ENCODE results near the gene MGRN1.
"Not testable (repeated sequence)": the region's sequence is repeated elsewhere in the genome, so short reads cannot be mapped to it uniquely, and the experiment has no call there.

Gene MGRN1

DNA sequence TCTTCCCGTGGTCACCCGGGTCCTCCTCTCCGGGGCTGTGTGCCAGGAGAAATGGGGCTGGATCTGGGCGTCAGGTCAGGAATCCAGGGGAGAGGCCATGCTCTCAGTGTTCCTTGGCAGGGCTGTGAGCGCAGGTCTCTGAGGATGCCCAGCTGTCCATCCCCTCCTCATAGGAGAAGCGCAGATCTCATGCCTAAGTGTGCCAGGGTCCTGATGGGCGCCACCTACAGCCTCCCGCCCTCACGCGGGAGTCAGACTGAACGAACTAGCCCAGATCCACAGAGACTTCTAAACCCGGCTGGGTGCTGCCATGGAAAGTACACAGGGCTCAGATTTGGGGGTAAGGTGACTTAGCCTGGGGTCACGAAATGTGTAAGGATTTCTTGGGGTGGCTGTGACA is 24.3 kb downstream of the MGRN1 start:
- POLR2A ChIA-PET (ENCODE audit: low non-redundant PET) = no interaction called here
- CTCF ChIA-PET = no interaction called here
- peak overlapping the region; percentile 11 for H3K27ac ChIP-seq
- TF ChIP-seq, protein P1, sequence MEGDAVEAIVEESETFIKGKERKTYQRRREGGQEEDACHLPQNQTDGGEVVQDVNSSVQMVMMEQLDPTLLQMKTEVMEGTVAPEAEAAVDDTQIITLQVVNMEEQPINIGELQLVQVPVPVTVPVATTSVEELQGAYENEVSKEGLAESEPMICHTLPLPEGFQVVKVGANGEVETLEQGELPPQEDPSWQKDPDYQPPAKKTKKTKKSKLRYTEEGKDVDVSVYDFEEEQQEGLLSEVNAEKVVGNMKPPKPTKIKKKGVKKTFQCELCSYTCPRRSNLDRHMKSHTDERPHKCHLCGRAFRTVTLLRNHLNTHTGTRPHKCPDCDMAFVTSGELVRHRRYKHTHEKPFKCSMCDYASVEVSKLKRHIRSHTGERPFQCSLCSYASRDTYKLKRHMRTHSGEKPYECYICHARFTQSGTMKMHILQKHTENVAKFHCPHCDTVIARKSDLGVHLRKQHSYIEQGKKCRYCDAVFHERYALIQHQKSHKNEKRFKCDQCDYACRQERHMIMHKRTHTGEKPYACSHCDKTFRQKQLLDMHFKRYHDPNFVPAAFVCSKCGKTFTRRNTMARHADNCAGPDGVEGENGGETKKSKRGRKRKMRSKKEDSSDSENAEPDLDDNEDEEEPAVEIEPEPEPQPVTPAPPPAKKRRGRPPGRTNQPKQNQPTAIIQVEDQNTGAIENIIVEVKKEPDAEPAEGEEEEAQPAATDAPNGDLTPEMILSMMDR (conservative IDR thresholded peaks at IDR 0.05; ENCODE audit: low read depth) = no peak
- no peak for DNase-seq (ENCODE audit: low spot score)

DNA sequence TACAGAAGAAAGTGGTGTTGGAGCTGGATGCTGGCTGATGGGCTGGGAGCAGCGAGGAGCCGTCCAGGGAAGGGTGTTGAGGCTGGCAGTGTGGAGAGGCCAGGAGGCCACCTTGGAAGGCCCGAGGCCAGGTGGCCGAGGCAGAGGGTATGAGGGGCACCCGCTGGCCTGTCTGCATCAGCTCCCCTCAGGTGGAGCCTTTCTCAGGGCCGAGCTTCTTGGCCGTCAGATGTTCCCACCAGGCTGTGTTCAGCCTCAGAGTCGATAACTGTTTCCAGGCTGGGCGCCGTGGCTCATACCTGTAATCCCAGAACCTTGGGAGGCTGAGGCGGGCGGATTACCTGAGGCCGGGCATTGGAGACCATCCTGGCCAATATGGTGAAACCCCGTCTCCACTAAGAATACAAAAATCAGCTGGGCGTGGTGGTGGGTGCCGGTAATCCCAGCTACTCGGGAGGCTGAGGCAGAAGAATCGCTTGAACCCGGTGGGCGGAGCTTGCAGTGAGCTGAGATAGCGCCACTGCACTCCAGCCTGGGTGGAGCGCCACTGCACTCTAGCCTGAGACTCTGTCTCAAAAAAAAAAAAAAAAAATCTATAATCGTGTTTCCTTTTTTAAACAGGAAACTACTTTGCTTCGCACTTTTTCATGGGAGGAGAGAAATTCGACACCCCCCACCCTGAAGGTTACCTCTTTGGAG is 25.3 kb downstream of the MGRN1 start:
- POLR2A ChIA-PET (ENCODE audit: low non-redundant PET) = no interaction called here
- H3K27ac ChIP-seq = peak overlapping the region; percentile 11
- CTCF ChIA-PET = interaction anchor here (0.5 to 0.9 kb wide), 7 partner anchors 16 to 230 kb away, joined by 3 to 5 read pairs (median 3); partner anchors contain the start of gene C16orf96
- DNase-seq (ENCODE audit: low spot score) = no peak
- TF ChIP-seq, protein P1 (conservative IDR thresholded peaks at IDR 0.05; ENCODE audit: low read depth) = no peak

DNA sequence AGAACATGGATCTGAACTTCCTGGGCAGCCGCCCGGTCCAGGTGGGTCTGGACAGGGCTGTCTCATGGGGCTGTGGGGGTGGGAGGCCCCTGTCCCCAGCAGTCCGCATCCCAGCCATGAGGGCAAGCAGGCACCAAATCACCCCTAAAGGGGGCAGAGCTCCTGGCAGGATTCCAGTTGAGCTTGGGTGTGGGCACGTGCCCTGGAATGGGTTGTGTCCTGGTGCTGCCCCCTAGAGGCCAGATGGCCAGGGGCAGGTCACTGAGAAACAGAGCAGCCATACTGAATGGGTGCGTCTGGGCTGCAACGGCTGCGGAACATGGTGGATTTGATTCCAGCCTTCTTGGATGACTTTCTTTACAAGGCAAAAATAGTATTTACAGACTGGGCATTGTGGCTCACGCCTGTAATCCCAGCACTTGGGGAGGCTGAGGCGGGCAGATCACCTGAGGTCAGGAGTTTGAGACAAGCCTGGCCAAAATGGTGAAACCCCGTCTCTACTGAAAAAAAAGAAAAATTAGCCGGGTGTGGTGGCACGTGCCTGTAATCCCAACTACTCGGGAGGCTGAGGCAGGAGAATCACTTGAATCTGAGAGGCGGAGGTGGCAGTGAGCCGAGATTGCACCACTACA is 25.9 kb downstream of the MGRN1 start:
- peak; percentile 77 for DNase-seq (ENCODE audit: low spot score)
- POLR2A ChIA-PET (ENCODE audit: low non-redundant PET) = not testable (repeated sequence)
- CTCF ChIA-PET = interaction anchor here (0.5 to 0.9 kb wide), 8 partner anchors 17 to 230 kb away, joined by 3 to 8 read pairs (median 4); partner anchors contain the start of gene C16orf96
- peak overlapping the region; percentile 11; the same call in 1 of the 2 replicates for H3K27ac ChIP-seq
- TF ChIP-seq, protein P1 (conservative IDR thresholded peaks at IDR 0.05; ENCODE audit: low read depth) = peak; percentile 82

DNA sequence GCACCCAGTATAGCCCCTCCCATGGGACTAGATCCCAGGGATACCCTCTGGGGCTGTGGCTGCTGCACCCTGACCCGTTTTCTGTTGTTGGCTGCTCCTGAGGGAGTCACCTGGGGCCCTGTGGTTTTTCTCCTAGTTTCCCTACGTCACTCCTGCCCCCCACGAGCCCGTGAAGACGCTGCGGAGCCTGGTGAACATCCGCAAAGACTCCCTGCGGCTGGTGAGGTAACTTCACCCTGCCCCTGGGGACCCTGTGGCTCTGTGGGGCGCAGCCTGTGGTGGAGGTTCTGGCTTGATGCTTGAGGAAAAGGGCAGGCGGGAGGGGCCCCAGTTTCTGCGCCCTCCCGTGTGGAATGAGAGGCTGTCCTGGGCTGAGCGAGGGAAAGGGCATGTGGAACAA is 27.2 kb downstream of the MGRN1 start:
- TF ChIP-seq, protein P1 (conservative IDR thresholded peaks at IDR 0.05; ENCODE audit: low read depth) = no peak
- no peak overlapping the region for H3K27ac ChIP-seq
- ChIA-PET POLR2A (ENCODE audit: low non-redundant PET) (no interaction called here), CTCF (no interaction called here)
- DNase-seq (ENCODE audit: low spot score) = no peak

DNA sequence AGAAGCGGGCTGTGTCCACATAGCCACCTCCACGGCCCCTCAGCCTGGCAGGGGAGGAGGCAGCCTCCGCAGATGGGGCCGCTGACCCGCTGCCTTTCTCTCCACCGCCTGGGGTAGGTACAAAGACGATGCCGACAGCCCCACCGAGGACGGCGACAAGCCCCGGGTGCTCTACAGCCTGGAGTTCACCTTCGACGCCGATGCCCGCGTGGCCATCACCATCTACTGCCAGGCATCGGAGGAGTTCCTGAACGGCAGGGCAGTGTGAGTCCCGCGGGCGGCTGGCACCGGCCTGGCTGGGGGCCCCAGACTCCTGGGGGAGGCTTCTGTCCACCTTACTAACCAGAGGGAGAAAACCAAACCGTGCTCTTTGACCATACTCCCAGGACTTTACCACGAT is 27.9 kb downstream of the MGRN1 start:
- ChIA-PET POLR2A (ENCODE audit: low non-redundant PET) (no interaction called here), CTCF (no interaction called here)
- peak overlapping the region; percentile 51 for H3K27ac ChIP-seq
- DNase-seq (ENCODE audit: low spot score) = no peak
- TF ChIP-seq, protein P1 (conservative IDR thresholded peaks at IDR 0.05; ENCODE audit: low read depth) = no peak

DNA sequence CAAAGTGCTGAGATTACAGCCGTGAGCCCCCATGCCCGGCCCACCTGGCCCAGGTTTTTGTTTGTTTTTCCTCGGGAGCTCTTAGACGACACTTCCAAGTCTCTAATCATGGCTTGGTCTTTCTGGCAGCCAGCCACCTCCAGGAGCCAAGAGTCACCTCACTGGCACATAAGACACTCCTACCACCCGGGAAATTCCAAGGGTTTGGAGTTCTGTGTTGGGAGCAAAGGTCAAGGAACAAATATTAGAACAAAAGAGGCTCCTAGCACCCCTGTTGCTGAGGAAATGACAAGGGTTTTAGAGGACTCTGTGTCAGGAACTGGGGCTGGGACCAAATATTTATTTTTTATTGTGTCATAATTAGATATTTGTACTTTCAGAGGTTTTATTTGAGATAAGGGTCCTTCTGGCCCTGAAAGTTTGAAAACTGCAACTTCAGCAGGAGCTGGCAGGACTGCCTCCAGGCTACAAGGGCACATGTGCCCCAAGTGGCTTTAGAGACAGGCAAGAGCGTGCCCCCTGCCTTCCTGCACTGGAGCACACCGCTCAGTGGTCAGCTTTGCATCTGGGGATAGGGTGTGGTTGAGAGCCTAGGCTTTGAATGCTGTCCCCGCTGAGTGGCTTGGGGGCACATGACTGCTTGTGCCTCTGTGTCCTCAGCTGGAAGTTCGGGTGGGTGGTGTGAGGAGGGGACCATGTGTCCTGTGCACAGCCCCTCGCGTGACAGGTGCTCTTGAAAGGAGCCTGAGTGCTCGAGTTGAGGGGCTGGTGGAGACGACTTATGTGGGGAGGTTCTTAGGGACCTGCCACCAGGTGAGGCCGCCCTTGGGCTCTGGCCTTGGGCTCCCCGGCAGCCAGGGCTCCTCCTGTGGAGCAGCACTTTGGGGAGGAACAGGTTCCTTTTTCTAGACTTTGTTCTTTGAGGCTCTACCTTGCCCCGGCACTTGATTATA is 29.7 kb downstream of the MGRN1 start:
- TF ChIP-seq, protein P1 (conservative IDR thresholded peaks at IDR 0.05; ENCODE audit: low read depth) = no peak
- H3K27ac ChIP-seq = peak overlapping the region; percentile 51
- no peak for DNase-seq (ENCODE audit: low spot score)
- POLR2A ChIA-PET (ENCODE audit: low non-redundant PET) = no interaction called here
- CTCF ChIA-PET = no interaction called here
